BE2C (cell line): ENCODE data around the gene GPI.
A peak's percentile ranks its signal among the peaks of the same experiment; 100 is the strongest.

Source experiments
- DNase-seq: peaks from one replicate; pipeline ENCODE4 v3.0.0-alpha.2; 2020
- H3K27me3 ChIP-seq: fragments of 250-450 bp; sonication (Bioruptor Pico); 2 replicates; pipeline ENCODE4 v1.5.1; 2020; ENCODE audit warnings: mild to moderate bottlenecking
- H3K36me3 ChIP-seq: fragments of 250-450 bp; sonication (Bioruptor Pico); 2 replicates; pipeline ENCODE4 v1.5.1; 2020; ENCODE audit warnings: mild to moderate bottlenecking
- H3K4me1 ChIP-seq: fragments of 250-450 bp; sonication (Bioruptor Pico); 2 replicates; pipeline ENCODE4 v1.5.1; 2020
- H3K4me3 ChIP-seq: 2 replicates; pipeline ENCODE4 v1.5.1; 2011; ENCODE audit warnings: low read depth, low read length
- H3K9me3 ChIP-seq: fragments of 250-450 bp; sonication (Bioruptor Pico); 2 replicates; pipeline ENCODE4 v1.5.1; 2020
- TF ChIP-seq, protein P1 (sequence below): IDR thresholded peaks from 2 replicates; pipeline ENCODE4 v1.5.1; 2012; ENCODE audit warnings: mild to moderate bottlenecking, low read depth, low read length

GPI gene

DNA sequence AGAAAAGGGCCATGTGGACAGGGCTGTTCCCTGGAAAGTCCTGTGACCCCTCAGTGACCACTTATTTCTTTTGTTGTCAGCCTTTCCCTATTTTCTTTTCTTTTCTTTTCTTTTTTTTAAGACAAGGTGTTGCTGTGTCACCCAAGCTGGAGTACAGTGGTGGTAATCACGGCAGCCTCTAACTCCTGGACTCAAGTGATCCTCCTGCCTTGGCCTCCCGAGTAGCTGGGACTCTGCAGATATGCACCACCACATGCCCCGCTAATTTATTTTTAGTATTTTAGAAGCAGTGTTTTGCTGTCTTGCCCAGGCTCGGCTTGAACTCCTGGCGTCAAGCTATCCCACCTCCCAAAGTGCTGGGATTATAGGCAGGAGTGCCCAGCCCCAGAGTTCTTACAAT lies 1.1 kb upstream of the GPI start:
- peaks cover 13% of the 10 kb centered on the region for H3K4me1 ChIP-seq
- DNase-seq = no peak
- H3K36me3 ChIP-seq = peaks cover 30% of the 10 kb centered on the region
- TF ChIP-seq, protein P1, sequence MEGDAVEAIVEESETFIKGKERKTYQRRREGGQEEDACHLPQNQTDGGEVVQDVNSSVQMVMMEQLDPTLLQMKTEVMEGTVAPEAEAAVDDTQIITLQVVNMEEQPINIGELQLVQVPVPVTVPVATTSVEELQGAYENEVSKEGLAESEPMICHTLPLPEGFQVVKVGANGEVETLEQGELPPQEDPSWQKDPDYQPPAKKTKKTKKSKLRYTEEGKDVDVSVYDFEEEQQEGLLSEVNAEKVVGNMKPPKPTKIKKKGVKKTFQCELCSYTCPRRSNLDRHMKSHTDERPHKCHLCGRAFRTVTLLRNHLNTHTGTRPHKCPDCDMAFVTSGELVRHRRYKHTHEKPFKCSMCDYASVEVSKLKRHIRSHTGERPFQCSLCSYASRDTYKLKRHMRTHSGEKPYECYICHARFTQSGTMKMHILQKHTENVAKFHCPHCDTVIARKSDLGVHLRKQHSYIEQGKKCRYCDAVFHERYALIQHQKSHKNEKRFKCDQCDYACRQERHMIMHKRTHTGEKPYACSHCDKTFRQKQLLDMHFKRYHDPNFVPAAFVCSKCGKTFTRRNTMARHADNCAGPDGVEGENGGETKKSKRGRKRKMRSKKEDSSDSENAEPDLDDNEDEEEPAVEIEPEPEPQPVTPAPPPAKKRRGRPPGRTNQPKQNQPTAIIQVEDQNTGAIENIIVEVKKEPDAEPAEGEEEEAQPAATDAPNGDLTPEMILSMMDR = no peak
- no peak overlapping the region for H3K4me3 ChIP-seq
- H3K27me3 ChIP-seq = no peaks in the 10 kb centered on the region
- no peaks in the 10 kb centered on the region for H3K9me3 ChIP-seq

DNA sequence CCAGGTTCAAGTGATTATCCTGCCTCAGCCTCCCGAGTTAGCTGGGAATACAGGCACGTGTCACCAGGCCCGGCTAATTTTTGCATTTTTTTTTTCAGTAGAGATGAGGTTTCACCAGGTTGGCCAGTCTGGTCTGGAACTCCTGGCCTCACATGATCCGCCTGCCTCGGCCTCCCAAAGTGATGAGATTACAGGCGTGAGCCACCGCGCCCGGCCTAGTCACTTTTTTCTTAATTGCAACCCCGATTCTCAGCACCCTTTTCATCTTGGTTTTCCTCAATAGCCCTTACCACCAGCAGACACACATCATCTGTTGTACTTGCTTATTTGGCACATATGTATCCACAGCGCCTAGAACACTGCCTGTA lies 550 bp upstream of the GPI start:
- Histone ChIP-seq H3K4me1 (peaks cover 13% of the 10 kb centered on the region), H3K4me3 (peak overlapping the region; percentile 81), H3K27me3 (no peaks in the 10 kb centered on the region), H3K9me3 (no peaks in the 10 kb centered on the region), H3K36me3 (peaks cover 35% of the 10 kb centered on the region)
- DNase-seq = no peak
- TF ChIP-seq, protein P1 = no peak

DNA sequence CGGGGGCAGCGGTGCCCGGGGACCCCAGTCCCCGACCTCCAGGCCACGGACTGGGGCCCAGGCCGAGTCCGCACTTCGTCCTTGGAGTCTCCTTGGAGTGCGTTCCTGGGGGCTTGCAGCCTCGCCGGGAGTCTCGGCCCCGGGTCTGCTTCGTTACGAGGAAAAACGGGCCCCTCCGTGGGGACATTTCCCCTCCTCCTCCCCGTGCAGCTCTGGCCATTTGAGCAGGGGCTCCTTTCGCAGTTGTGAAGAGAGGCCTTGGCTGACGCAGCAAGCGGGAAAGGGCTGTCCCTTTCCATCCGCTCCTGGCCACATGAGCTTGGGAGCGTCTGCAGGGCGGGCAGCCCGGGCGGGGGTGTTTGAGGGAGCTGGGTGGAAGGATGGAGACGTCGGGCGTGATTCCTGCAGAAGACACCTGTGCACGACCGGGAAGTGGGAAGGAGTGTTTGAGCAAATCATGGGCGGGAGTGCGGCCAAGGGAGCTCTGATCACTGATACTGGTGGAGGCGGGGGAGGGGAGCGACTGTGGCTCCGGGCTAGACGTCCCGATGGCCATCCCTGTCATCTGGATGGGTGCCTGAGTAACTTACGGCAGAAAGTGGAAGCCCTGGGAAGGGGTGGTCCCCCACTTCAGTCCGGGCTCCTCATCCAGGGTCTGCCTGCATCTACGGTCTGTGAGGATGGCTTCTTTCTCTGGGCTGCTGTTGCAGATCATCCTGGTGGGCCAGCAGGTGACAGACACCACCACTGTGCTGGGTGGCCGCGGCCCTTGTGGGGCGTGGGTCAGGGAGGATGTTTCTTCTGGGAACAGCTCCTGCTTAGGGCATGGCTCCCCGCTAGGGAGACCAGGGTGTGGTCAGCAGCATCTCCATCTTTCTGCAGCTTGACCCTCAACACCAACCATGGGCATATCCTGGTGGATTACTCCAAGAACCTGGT lies 736 bp downstream of the GPI start:
- Histone ChIP-seq H3K4me1 (peaks cover 7% of the 10 kb centered on the region), H3K9me3 (no peaks in the 10 kb centered on the region), H3K4me3 (peak overlapping the region; percentile 81), H3K27me3 (no peaks in the 10 kb centered on the region), H3K36me3 (peaks cover 48% of the 10 kb centered on the region)
- TF ChIP-seq, protein P1 = no peak
- peak; percentile 42 for DNase-seq

DNA sequence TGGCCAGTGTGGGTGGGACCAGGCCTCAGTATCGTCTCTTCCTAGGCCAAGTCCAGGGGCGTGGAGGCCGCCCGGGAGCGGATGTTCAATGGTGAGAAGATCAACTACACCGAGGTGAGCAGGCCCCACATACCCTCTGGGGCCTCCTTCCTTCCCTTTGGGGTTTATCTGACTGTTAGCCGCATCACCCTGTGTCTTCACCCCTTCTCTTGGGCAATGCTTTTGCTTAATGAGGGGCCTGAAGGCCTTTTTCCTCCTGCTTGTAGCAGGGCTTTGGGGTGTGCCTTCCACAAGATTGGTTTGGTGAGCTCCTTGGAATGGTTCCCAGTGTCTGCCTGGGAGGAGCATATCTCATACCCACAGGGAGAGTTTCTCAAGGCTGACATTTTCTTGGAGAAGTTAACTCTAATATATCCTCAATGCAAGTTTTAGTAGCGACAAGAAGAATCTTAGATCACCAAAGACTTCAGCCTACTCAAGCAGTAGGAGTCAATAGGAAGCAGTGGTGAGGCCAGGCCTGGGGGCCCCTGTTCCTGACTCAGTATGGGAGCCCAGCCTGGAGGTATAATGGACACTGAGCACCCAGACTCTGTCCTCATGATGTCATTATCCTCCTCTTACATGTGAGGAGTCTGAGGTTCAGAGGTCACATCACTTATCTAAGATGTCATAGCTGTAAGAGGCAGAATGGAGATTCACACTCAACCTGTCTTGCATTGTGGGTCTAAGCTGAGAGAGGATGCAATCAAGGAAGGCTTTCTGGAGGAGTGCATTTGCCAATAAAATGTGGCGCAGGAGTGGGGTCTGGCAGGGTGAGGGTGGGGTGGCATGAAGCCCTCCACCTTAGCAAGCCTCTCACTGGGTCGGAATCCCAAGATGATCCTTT lies 2.0 kb downstream of the GPI start:
- Histone ChIP-seq H3K27me3 (no peaks in the 10 kb centered on the region), H3K9me3 (no peaks in the 10 kb centered on the region), H3K36me3 (peaks cover 57% of the 10 kb centered on the region), H3K4me1 (peaks cover 7% of the 10 kb centered on the region), H3K4me3 (peak overlapping the region; percentile 81)
- TF ChIP-seq, protein P1 = no peak
- no peak for DNase-seq

DNA sequence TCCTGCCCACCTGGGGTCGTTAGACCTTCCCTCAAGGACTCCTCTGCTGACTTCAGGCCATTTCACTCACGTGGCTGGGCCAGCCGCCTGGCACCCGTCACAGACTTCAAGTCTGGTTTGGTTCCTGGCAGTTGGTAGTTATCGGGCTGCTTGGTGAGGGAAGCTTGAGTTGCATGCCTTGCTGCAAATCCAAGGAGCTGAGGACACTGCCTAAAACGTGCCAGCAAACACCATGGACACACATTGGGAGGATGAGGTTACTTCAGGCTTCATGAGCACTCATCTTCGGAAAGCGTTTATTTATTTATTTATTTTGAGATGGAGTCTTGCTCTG lies 2.6 kb downstream of the GPI start:
- DNase-seq = no peak
- Histone ChIP-seq H3K9me3 (no peaks in the 10 kb centered on the region), H3K27me3 (no peaks in the 10 kb centered on the region), H3K36me3 (peaks cover 63% of the 10 kb centered on the region), H3K4me3 (peak overlapping the region; percentile 81), H3K4me1 (peaks cover 7% of the 10 kb centered on the region)
- TF ChIP-seq, protein P1 = no peak
